IMR-90 (cell line): ENCODE results near the gene MT1X.

Experiments
- CTCF ChIP-seq: conservative IDR thresholded peaks from 2 replicates; pipeline ENCODE4 v1.5.1; 2012; ENCODE audit warnings: mild to moderate bottlenecking, low read depth, low read length, improper control_type of control experiment
- POLR2A ChIP-seq: IDR thresholded peaks from 2 replicates; pipeline ENCODE4 v1.6.1; 2012; ENCODE audit warnings: mild to moderate bottlenecking, low read depth, low read length

- TF ChIP-seq POLR2A = no peak
- no peak for TF ChIP-seq CTCF
Measured at GRCh38 chr16:56633535-56633934, 48.7 kb upstream of the MT1X start.
